ENCODE data around the gene NKD1.

DNA sequence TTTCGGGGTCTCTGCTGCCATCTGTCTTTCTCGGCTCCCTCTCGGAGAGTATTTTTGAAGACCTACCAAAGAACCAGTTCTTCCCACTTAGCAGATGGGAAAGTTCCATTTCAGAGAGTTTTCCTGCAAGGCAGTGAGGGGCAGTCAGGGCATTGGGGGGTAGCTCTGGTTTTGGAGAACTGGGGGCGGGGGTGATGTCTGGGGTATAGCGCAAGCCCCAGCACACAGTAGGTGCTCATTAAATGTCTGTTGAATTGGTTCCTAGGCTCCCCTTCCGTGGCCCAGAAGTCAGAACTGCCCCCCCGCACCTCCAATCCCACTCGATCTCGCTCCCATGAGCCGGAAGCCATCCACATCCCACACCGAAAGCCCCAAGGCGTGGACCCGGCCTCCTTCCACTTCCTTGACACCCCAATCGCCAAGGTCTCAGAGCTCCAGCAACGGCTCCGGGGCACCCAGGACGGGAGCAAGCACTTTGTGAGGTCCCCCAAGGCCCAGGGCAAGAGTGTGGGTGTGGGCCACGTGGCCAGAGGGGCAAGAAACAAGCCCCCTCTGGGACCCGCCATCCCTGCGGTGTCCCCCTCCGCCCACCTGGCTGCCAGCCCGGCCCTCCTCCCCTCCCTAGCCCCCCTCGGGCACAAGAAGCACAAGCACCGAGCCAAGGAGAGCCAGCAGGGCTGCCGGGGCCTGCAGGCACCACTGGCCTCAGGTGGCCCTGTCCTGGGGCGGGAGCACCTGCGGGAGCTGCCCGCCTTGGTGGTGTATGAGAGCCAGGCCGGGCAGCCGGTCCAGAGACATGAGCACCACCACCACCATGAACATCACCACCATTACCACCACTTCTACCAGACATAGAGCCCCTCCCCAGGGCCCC, 85.0 kb downstream of the NKD1 start:
- TF ChIP-seq, protein P1, sequence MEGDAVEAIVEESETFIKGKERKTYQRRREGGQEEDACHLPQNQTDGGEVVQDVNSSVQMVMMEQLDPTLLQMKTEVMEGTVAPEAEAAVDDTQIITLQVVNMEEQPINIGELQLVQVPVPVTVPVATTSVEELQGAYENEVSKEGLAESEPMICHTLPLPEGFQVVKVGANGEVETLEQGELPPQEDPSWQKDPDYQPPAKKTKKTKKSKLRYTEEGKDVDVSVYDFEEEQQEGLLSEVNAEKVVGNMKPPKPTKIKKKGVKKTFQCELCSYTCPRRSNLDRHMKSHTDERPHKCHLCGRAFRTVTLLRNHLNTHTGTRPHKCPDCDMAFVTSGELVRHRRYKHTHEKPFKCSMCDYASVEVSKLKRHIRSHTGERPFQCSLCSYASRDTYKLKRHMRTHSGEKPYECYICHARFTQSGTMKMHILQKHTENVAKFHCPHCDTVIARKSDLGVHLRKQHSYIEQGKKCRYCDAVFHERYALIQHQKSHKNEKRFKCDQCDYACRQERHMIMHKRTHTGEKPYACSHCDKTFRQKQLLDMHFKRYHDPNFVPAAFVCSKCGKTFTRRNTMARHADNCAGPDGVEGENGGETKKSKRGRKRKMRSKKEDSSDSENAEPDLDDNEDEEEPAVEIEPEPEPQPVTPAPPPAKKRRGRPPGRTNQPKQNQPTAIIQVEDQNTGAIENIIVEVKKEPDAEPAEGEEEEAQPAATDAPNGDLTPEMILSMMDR (IDR thresholded peaks at IDR 0.05), result no peak
- TF ChIP-seq POLR2A (IDR thresholded peaks at IDR 0.05) (no peak), EP300 (IDR thresholded peaks at IDR 0.05) (no peak), POLR2AphosphoS5 (IDR thresholded peaks at IDR 0.05) (no peak)

Data from stomach (tissue), 4 donors.